Measurements from ENCODE around the gene SYDE1.

GRCh38 chr19:15118248-15118647 is 11.0 kb downstream of the SYDE1 start:
- TF ChIP-seq CTCF (IDR thresholded peaks at IDR 0.05) (no peak), SP1 (CRISPR knock-in tag; conservative IDR thresholded peaks at IDR 0.05) (no peak), TP53 (CRISPR knock-in tag; IDR thresholded peaks at IDR 0.05) (no peak), ATF2 (CRISPR knock-in tag; IDR thresholded peaks at IDR 0.05; ENCODE audit: borderline replicate concordance, low read depth) (no peak), GABPB1 (CRISPR knock-in tag; IDR thresholded peaks at IDR 0.05) (no peak), RORB (CRISPR knock-in tag; IDR thresholded peaks at IDR 0.05) (no peak), ELF4 (CRISPR knock-in tag; IDR thresholded peaks at IDR 0.05; ENCODE audit: low read depth) (no peak), ZBTB43 (CRISPR knock-in tag; IDR thresholded peaks at IDR 0.05) (no peak), NR1H2 (CRISPR knock-in tag; IDR thresholded peaks at IDR 0.05) (no peak), CREM (CRISPR knock-in tag; IDR thresholded peaks at IDR 0.05) (no peak)
